Upper lobe of left lung (tissue), 6 donors: ENCODE data around the gene HGF. TPM values are rescaled to one million over a fixed set of nuclear protein-coding genes. Genes with fewer than 3 reads are reported as not detected.
"Not testable (repeated sequence)": the region's sequence is repeated elsewhere in the genome, so short reads cannot be mapped to it uniquely, and the experiment has no call there.

Experiments used
- ATAC-seq, 2 donors: fragments of 200-7000 bp; cut with Tn5 transposase; one replicate each; pipeline ENCODE4 v1.9.1; 2022; ENCODE audit warnings: mild to moderate bottlenecking in 2 of 2, moderate library complexity in 2 of 2; ENCODE audit not compliant: low FRiP score in 2 of 2
- DNase-seq, 2 donors: peaks; one replicate each; pipeline ENCODE4 v3.0.0-alpha.2; 2019 to 2020
- H3K27ac ChIP-seq, 4 donors: fragments of 200-600 bp; sonication (generic); one replicate each; pipeline ENCODE4 v1.5.1; 2016 to 2019
- H3K27me3 ChIP-seq, 4 donors: fragments of 200-600 bp; sonication (generic); one replicate each; pipeline ENCODE4 v1.5.1; 2017 to 2019
- H3K36me3 ChIP-seq, 4 donors: fragments of 200-600 bp; sonication (generic); one replicate each; pipeline ENCODE4 v1.5.1; 2016 to 2019
- H3K4me1 ChIP-seq, 4 donors: fragments of 200-600 bp; sonication (generic); one replicate each; pipeline ENCODE4 v1.5.1; 2018 to 2019
- H3K4me3 ChIP-seq, 4 donors: fragments of 200-600 bp; sonication (generic); one replicate each; pipeline ENCODE4 v1.5.1; 2017 to 2019; ENCODE audit warnings: mild to moderate bottlenecking in 2 of 4, moderate library complexity in 1 of 4
- H3K9me3 ChIP-seq, 4 donors: fragments of 200-600 bp; sonication (generic); one replicate each; pipeline ENCODE4 v1.5.1; 2018 to 2019
- EP300 ChIP-seq, 4 donors: sonication (generic); formaldehyde crosslinking; IDR thresholded peaks; one replicate each; pipeline ENCODE4 v1.5.1; 2017; ENCODE audit warnings: antibody characterized with exemption in 4 of 4, control low read depth in 2 of 4
- POLR2A ChIP-seq, 4 donors: fragments of 450-650 bp; IDR thresholded peaks; one replicate each; pipeline ENCODE4 v1.5.1; 2016 to 2017; ENCODE audit warnings: antibody characterized with exemption in 4 of 4, mild to moderate bottlenecking in 2 of 4
- POLR2AphosphoS5 ChIP-seq, 2 donors: sonication (generic); formaldehyde crosslinking; IDR thresholded peaks; one replicate each; pipeline ENCODE4 v1.5.1; 2017; ENCODE audit warnings: antibody characterized with exemption in 2 of 2
- WGBS, 2 donors: methylation state at CpG; one replicate each; pipeline ENCODE4 v1.1.5; 2017 to 2018; 5-methylcytosine and 5-hydroxymethylcytosine counted together
- total RNA-seq, 6 donors: library from RNA; depleted of rRNA in 4 of 6; stranded (reverse); fragments of >200 nt in 4 of 6; gene quantifications; one replicate each; pipeline versions ENCODE4 v1.1.0 to v1.2.1, GENCODE V29; 2016 to 2021
- TF ChIP-seq, protein P1 (sequence below), 6 experiments: fragments of 450-650 bp in 4 of 6; fragments of 200-600 bp in 2 of 6; sonication (generic) in 2 of 6; IDR thresholded peaks; one replicate each; pipeline ENCODE4 v1.5.1; 2016 to 2019; ENCODE audit warnings: antibody characterized with exemption in 6 of 6
- donor health status: DM: no; HTN: no; CAD: no; lungs with moderate emphysema.
- donor health status: DM: no; HTN: yes; CAD: no; lungs with severe emphysema.

HGF gene
- total RNA-seq = 10 to 100 TPM in 2 of 6 donors, 1 to 10 TPM in 4; 8.2 to 23.1 (median 8.9) TPM

DNA sequence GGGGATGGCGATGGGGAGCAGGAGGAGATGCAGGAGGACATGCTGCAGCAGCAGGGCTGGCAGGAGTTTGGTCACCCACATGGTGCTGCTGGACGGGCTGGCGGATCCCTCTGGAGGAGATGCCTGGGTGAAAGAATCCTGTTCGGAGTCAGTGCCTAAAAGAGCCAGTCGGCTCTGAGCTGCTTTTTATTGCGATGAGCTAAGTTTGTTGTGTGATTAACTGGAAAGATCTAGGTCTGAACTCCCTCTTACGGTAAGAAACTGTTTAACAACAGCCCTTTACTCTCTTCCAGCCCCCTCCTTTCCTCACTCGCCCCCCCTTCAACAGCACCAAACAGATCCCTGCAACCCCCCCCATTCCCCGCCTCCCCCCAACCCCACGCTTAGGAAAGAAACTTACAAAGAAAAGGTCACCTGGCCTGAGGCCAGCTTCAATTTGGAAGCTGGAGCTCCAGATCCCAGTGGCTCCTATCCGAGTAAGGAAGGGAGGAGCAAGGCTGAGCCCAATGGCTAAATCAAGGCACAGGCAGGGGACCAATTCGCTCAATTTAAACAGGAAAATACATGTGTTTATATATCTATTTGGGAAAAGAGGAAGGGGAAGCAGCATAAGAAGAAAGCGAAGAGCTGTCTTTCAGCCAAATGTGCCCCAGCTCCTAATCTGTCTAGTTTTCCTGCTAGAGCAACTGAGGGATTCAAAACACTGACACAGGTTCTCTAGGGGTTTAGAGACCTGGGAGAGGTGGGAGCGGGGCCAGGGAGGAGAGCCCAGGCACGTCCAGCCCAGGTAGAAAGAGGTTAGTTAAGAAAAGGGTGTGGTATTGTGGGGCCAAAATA is at the start of gene HGF:
Gene HGF (minus strand): TSS at position 157 of the 837 bp plus-strand sequence. CDS start 76 bp downstream, at position 81.
- Histone ChIP-seq H3K27me3 (no peaks in the 10 kb centered on the region), H3K27ac (peak within 1 kb of the TSS; percentile 56 to 80 (median 66)), H3K4me1 (peaks cover 0 to 4% (median 1%) of the 10 kb centered on the region in 4 donors), H3K4me3 (peak within 1 kb of the TSS in 3 of 4 donors; percentile 30 to 50 (median 40)), H3K36me3 (no peaks in the 10 kb centered on the region), H3K9me3 (no peaks in the 10 kb centered on the region)
- 23 to 25% methylated on average over 14 to 15 of the region's 15 CpGs for WGBS, 2 donors
- TF ChIP-seq POLR2AphosphoS5 (IDR thresholded peaks at IDR 0.05) = no peak
- TF ChIP-seq EP300 (IDR thresholded peaks at IDR 0.05) = no peak
- TF ChIP-seq POLR2A (IDR thresholded peaks at IDR 0.05) = no peak
- TF ChIP-seq, protein P1, sequence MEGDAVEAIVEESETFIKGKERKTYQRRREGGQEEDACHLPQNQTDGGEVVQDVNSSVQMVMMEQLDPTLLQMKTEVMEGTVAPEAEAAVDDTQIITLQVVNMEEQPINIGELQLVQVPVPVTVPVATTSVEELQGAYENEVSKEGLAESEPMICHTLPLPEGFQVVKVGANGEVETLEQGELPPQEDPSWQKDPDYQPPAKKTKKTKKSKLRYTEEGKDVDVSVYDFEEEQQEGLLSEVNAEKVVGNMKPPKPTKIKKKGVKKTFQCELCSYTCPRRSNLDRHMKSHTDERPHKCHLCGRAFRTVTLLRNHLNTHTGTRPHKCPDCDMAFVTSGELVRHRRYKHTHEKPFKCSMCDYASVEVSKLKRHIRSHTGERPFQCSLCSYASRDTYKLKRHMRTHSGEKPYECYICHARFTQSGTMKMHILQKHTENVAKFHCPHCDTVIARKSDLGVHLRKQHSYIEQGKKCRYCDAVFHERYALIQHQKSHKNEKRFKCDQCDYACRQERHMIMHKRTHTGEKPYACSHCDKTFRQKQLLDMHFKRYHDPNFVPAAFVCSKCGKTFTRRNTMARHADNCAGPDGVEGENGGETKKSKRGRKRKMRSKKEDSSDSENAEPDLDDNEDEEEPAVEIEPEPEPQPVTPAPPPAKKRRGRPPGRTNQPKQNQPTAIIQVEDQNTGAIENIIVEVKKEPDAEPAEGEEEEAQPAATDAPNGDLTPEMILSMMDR (IDR thresholded peaks at IDR 0.05) = no peak
- ATAC-seq = peak; percentile 75 to 81
- DNase-seq = peak; percentile 14 to 36

- ATAC-seq (no peak), DNase-seq (no peak)
- Histone ChIP-seq H3K27ac (no peak overlapping the region), H3K9me3 (no peaks in the 10 kb centered on the region), H3K4me3 (no peak overlapping the region), H3K4me1 (no peaks in the 10 kb centered on the region), H3K36me3 (no peaks in the 10 kb centered on the region), H3K27me3 (no peaks in the 10 kb centered on the region)
- 70 to 77% methylated on average over 3 of the region's 3 CpGs for WGBS, 2 donors
- TF ChIP-seq POLR2A (IDR thresholded peaks at IDR 0.05) (no peak), POLR2AphosphoS5 (IDR thresholded peaks at IDR 0.05) (no peak), EP300 (IDR thresholded peaks at IDR 0.05) (no peak)
- TF ChIP-seq, protein P1 (IDR thresholded peaks at IDR 0.05) = no peak
These were observed 46.5 kb upstream of the HGF start for GRCh38 chr7:81816312-81816711.

- not testable (repeated sequence) for H3K27me3 ChIP-seq, H3K36me3 ChIP-seq, H3K27ac ChIP-seq, DNase-seq, ATAC-seq, H3K4me3 ChIP-seq, H3K9me3 ChIP-seq, H3K4me1 ChIP-seq
- 54 to 70% methylated on average over 1 to 3 of the region's 3 CpGs for WGBS, 2 donors
These were observed 43.1 kb upstream of the HGF start for GRCh38 chr7:81812866-81813476.

GRCh38 chr7:81811956-81812865 is 42.4 kb upstream of the HGF start:
- no peak overlapping the region for H3K4me3 ChIP-seq
- ATAC-seq = no peak
- no peak for TF ChIP-seq POLR2A (IDR thresholded peaks at IDR 0.05)
- TF ChIP-seq, protein P1 (IDR thresholded peaks at IDR 0.05) = no peak
- no peak for TF ChIP-seq EP300 (IDR thresholded peaks at IDR 0.05)
- no peak for TF ChIP-seq POLR2AphosphoS5 (IDR thresholded peaks at IDR 0.05)
- no peaks in the 10 kb centered on the region for H3K36me3 ChIP-seq
- H3K27ac ChIP-seq = no peak overlapping the region
- no peak for DNase-seq
- H3K4me1 ChIP-seq = no peaks in the 10 kb centered on the region
- H3K9me3 ChIP-seq = no peaks in the 10 kb centered on the region
- 91% methylated on average over 5 of the region's 5 CpGs; no CpG with 5 or more reads in 1 of the 2 donors for WGBS, 2 donors
- H3K27me3 ChIP-seq = no peaks in the 10 kb centered on the region
